ENCODE measurements around the gene CHD6. TPM values are rescaled to one million over a fixed set of nuclear protein-coding genes. Genes with fewer than 3 reads are reported as not detected.

The CHD6 gene
- total and polyA plus RNA-seq, 2 of the 13 experiments (the other 11 are each of a cell fraction or from before 2014, with no cell fraction given): 14.4 to 52.0 TPM

DNA sequence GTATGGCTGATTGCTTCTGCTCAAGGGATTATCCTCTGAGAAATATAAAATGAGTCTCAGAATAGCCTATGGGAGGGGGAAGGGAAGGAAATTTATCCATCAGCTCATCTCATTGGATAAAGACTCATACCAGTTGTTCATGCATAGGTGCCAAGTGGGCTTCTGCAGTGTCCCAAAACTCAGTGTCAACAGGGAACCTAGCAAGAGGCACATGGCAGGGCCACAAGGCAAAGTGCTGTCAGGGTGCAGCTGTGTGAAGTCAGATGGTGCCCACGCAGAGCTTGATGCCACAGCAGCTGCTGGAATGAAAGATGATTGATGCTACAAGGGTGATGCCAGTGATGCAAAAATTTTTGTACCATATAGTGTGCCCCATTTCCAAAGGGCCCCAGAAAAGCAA, 3.2 kb upstream of the CHD6 start:
- Histone ChIP-seq H3K36me3 (replicated peaks in 1 of 2; ENCODE audit: control insufficient read depth in 1 of 2, insufficient read depth in 2 of 2, low read length in 2 of 2) (no peaks in the 10 kb centered on the region), H3K4me1 (ENCODE audit: insufficient read depth, low read length) (peaks cover 16% of the 10 kb centered on the region), H3K27ac (ENCODE audit: extremely low read length, insufficient read depth, low read length) (no peak overlapping the region), H3K9ac (ENCODE audit: insufficient read depth, low read depth, low read length) (no peak overlapping the region), H3K27me3 (ENCODE audit: control insufficient read depth in 1 of 2, insufficient read depth in 2 of 2, low read length in 2 of 2) (no peaks in the 10 kb centered on the region; a peak in 1 of 5 replicates), H3K4me3 (replicated peaks in 1 of 3; ENCODE audit: insufficient read depth in 1 of 3, low read depth in 2 of 3, low read length in 3 of 3) (no peak overlapping the region), H4K20me1 (ENCODE audit: insufficient read depth, low read length) (peaks cover 9% of the 10 kb centered on the region), H3K9me3 (ENCODE audit: low read length) (no peaks in the 10 kb centered on the region), H3K79me2 (ENCODE audit: insufficient read depth, low read length) (peaks cover 12% of the 10 kb centered on the region), H2AFZ (ENCODE audit: low read length) (no peak overlapping the region), H3K4me2 (ENCODE audit: low read depth, low read length) (no peak overlapping the region)
- no TSS peak for BruUV-seq (replicated peaks)
- intact Hi-C loops (cut with micrococcal nuclease; ENCODE audit: unreplicated experiment) (no loop called here), in situ Hi-C loops (cut with HindIII; ENCODE audit: extremely low pct_ligation_motif_present, low pct_unique_long_range_greater_than_20kb) (no loop called here)
- no peak for FAIRE-seq
- 47% methylated on average over 1 of the region's 1 CpG for WGBS (ENCODE audit: low lambda C conversion rate)
- DNase-seq (ENCODE audit: low spot score): no peak
- ATAC-seq: no peak
- ChIA-PET CTCF (ENCODE audit: low intra/inter-chr PET ratio, low total read pairs) (no interaction called here), POLR2A (no interaction called here)
- no peak for TF ChIP-seq ZNF235 (CRISPR knock-in tag; IDR thresholded peaks at IDR 0.05; ENCODE audit: borderline replicate concordance)
- TF ChIP-seq HIVEP1 (CRISPR knock-in tag; IDR thresholded peaks at IDR 0.05): no peak
- TF ChIP-seq, protein P1, sequence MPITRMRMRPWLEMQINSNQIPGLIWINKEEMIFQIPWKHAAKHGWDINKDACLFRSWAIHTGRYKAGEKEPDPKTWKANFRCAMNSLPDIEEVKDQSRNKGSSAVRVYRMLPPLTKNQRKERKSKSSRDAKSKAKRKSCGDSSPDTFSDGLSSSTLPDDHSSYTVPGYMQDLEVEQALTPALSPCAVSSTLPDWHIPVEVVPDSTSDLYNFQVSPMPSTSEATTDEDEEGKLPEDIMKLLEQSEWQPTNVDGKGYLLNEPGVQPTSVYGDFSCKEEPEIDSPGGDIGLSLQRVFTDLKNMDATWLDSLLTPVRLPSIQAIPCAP (CRISPR knock-in tag; IDR thresholded peaks at IDR 0.05; ENCODE audit: low read depth): no peak
- no peak for TF ChIP-seq ZNF557 (CRISPR knock-in tag; IDR thresholded peaks at IDR 0.05)
- TF ChIP-seq, protein P2, sequence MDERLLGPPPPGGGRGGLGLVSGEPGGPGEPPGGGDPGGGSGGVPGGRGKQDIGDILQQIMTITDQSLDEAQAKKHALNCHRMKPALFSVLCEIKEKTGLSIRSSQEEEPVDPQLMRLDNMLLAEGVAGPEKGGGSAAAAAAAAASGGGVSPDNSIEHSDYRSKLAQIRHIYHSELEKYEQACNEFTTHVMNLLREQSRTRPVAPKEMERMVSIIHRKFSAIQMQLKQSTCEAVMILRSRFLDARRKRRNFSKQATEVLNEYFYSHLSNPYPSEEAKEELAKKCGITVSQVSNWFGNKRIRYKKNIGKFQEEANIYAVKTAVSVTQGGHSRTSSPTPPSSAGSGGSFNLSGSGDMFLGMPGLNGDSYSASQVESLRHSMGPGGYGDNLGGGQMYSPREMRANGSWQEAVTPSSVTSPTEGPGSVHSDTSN (CRISPR knock-in tag; IDR thresholded peaks at IDR 0.05): no peak
- TF ChIP-seq, protein P3, sequence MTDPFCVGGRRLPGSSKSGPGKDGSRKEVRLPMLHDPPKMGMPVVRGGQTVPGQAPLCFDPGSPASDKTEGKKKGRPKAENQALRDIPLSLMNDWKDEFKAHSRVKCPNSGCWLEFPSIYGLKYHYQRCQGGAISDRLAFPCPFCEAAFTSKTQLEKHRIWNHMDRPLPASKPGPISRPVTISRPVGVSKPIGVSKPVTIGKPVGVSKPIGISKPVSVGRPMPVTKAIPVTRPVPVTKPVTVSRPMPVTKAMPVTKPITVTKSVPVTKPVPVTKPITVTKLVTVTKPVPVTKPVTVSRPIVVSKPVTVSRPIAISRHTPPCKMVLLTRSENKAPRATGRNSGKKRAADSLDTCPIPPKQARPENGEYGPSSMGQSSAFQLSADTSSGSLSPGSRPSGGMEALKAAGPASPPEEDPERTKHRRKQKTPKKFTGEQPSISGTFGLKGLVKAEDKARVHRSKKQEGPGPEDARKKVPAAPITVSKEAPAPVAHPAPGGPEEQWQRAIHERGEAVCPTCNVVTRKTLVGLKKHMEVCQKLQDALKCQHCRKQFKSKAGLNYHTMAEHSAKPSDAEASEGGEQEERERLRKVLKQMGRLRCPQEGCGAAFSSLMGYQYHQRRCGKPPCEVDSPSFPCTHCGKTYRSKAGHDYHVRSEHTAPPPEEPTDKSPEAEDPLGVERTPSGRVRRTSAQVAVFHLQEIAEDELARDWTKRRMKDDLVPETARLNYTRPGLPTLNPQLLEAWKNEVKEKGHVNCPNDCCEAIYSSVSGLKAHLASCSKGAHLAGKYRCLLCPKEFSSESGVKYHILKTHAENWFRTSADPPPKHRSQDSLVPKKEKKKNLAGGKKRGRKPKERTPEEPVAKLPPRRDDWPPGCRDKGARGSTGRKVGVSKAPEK (CRISPR knock-in tag; IDR thresholded peaks at IDR 0.05; ENCODE audit: borderline replicate concordance): no peak
- TF ChIP-seq, protein P4, sequence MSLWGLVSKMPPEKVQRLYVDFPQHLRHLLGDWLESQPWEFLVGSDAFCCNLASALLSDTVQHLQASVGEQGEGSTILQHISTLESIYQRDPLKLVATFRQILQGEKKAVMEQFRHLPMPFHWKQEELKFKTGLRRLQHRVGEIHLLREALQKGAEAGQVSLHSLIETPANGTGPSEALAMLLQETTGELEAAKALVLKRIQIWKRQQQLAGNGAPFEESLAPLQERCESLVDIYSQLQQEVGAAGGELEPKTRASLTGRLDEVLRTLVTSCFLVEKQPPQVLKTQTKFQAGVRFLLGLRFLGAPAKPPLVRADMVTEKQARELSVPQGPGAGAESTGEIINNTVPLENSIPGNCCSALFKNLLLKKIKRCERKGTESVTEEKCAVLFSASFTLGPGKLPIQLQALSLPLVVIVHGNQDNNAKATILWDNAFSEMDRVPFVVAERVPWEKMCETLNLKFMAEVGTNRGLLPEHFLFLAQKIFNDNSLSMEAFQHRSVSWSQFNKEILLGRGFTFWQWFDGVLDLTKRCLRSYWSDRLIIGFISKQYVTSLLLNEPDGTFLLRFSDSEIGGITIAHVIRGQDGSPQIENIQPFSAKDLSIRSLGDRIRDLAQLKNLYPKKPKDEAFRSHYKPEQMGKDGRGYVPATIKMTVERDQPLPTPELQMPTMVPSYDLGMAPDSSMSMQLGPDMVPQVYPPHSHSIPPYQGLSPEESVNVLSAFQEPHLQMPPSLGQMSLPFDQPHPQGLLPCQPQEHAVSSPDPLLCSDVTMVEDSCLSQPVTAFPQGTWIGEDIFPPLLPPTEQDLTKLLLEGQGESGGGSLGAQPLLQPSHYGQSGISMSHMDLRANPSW (CRISPR knock-in tag; IDR thresholded peaks at IDR 0.05; ENCODE audit: borderline replicate concordance): no peak
- TF ChIP-seq ZZZ3 (CRISPR knock-in tag; IDR thresholded peaks at IDR 0.05; ENCODE audit: borderline replicate concordance): no peak
- TF ChIP-seq, protein P5, sequence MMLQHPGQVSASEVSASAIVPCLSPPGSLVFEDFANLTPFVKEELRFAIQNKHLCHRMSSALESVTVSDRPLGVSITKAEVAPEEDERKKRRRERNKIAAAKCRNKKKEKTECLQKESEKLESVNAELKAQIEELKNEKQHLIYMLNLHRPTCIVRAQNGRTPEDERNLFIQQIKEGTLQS (CRISPR knock-in tag; IDR thresholded peaks at IDR 0.05): no peak
- TF ChIP-seq, protein P6, sequence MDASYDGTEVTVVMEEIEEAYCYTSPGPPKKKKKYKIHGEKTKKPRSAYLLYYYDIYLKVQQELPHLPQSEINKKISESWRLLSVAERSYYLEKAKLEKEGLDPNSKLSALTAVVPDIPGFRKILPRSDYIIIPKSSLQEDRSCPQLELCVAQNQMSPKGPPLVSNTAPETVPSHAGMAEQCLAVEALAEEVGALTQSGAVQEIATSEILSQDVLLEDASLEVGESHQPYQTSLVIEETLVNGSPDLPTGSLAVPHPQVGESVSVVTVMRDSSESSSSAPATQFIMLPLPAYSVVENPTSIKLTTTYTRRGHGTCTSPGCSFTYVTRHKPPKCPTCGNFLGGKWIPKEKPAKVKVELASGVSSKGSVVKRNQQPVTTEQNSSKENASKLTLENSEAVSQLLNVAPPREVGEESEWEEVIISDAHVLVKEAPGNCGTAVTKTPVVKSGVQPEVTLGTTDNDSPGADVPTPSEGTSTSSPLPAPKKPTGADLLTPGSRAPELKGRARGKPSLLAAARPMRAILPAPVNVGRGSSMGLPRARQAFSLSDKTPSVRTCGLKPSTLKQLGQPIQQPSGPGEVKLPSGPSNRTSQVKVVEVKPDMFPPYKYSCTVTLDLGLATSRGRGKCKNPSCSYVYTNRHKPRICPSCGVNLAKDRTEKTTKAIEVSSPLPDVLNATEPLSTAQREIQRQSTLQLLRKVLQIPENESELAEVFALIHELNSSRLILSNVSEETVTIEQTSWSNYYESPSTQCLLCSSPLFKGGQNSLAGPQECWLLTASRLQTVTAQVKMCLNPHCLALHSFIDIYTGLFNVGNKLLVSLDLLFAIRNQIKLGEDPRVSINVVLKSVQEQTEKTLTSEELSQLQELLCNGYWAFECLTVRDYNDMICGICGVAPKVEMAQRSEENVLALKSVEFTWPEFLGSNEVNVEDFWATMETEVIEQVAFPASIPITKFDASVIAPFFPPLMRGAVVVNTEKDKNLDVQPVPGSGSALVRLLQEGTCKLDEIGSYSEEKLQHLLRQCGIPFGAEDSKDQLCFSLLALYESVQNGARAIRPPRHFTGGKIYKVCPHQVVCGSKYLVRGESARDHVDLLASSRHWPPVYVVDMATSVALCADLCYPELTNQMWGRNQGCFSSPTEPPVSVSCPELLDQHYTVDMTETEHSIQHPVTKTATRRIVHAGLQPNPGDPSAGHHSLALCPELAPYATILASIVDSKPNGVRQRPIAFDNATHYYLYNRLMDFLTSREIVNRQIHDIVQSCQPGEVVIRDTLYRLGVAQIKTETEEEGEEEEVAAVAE (CRISPR knock-in tag; IDR thresholded peaks at IDR 0.05; ENCODE audit: borderline replicate concordance): no peak

Measured in HepG2 (cell line).